Natural killer cell (primary cell): ENCODE measurements around the gene PRSS33. TPM values are rescaled to one million over a fixed set of nuclear protein-coding genes. Genes with fewer than 3 reads are reported as not detected.

ENCODE experiments used
- ATAC-seq, 3 donors: fragments of 150-1000 bp in 2 of 3; fragments of 200-7000 bp in 1 of 3; cut with Tn5 transposase; 1 replicate in 1 of 3; 2 replicates in 2 of 3; pipeline ENCODE4 v1.10.0; 2021; ENCODE audit warnings: mild to moderate bottlenecking in 2 of 3, moderate library complexity in 2 of 3
- DNase-seq, 2 donors: peaks; one replicate each; pipeline versions ENCODE4 v3.0.0 to v3.0.0-alpha.2; 2013 to 2021; ENCODE audit warnings: mixed read lengths in 1 of 2
- H3K27ac ChIP-seq: one replicate; pipeline ENCODE4 v1.5.1; 2013; ENCODE audit warnings: mild to moderate bottlenecking, low read length
- H3K27me3 ChIP-seq: one replicate; pipeline ENCODE4 v1.6.1; 2013; ENCODE audit warnings: low read length; ENCODE audit not compliant: control insufficient read depth, insufficient read depth
- H3K36me3 ChIP-seq: one replicate; pipeline ENCODE4 v1.6.1; 2013; ENCODE audit warnings: low read length; ENCODE audit not compliant: control insufficient read depth, insufficient read depth
- H3K4me1 ChIP-seq: one replicate; pipeline ENCODE4 v1.6.1; 2013; ENCODE audit warnings: low read length; ENCODE audit not compliant: control insufficient read depth, insufficient read depth
- H3K4me3 ChIP-seq: one replicate; pipeline ENCODE4 v1.5.1; 2013; ENCODE audit warnings: low read length
- H3K9me3 ChIP-seq: one replicate; pipeline ENCODE4 v1.6.1; 2013; ENCODE audit warnings: low read length; ENCODE audit not compliant: control insufficient read depth, insufficient read depth
- H3K27ac Mint-ChIP-seq, 2 donors: one replicate each; pipeline ENCODE4 v1.8.0; 2022; ENCODE audit warnings: mild to moderate bottlenecking in 2 of 2, mixed read lengths in 2 of 2, moderate library complexity in 1 of 2
- H3K27me3 Mint-ChIP-seq, 2 donors: one replicate each; pipeline ENCODE4 v1.8.0; 2022; ENCODE audit warnings: low read depth in 2 of 2, mixed read lengths in 2 of 2
- H3K36me3 Mint-ChIP-seq: one replicate; pipeline ENCODE4 v1.8.0; 2022; ENCODE audit warnings: mixed read lengths
- H3K4me1 Mint-ChIP-seq, 2 donors: one replicate each; pipeline ENCODE4 v1.8.0; 2022; ENCODE audit warnings: mixed read lengths in 2 of 2
- H3K4me3 Mint-ChIP-seq: one replicate; pipeline ENCODE4 v1.8.0; 2022; ENCODE audit warnings: mild to moderate bottlenecking, moderate library complexity, mixed read lengths
- H3K9me3 Mint-ChIP-seq, 2 donors: one replicate each; pipeline ENCODE4 v1.8.0; 2022; ENCODE audit warnings: mixed read lengths in 2 of 2
- CTCF ChIP-seq: fragments of 200-600 bp; IDR thresholded peaks from one replicate; pipeline ENCODE4 v1.8.0; 2022; ENCODE audit warnings: antibody characterized with exemption
- WGBS: methylation state at CpG from one replicate; pipeline ENCODE4 v1.1.7; 2013; ENCODE audit warnings: missing lambda C conversion rate; ENCODE audit not compliant: insufficient coverage; 5-methylcytosine and 5-hydroxymethylcytosine counted together
- intact Hi-C: fragments of 100-400 bp; cut with micrococcal nuclease; formaldehyde crosslinking; loops from one replicate; pipeline ENCODE4 v1.14.2; 2022
- total RNA-seq, 4 donors: library from RNA; stranded (reverse); fragments of 120-200 nt in 1 of 4; gene quantifications; one replicate each; pipeline versions ENCODE4 v1.2.3 to v1.2.4, GENCODE V29; 2013 to 2022

PRSS33 gene
- total RNA-seq, 3 donors from 2014 or later (not counting 1 experiment from before 2014, with no cell fraction given): 0.20 to 0.63 (median 0.54) TPM

DNA sequence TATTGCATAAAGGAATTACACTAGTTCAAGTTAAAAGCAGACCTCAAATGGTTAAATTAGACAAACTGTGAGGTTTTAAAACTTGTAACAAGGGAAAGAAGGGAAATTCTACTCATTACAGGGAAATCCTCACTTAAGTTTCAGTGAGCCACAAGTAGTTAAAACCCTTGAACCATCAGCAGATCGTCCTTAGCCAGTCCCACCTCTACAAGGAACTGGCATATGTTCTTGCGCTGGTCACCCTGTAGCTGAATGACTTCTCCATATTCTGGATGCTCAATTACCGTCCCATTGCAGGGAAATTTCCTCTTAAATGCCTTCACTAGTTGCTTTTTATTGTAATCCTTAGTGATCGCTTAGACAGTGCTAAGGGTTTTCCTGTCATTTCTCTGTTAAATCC lies 35.1 kb upstream of the PRSS33 start:
- no peaks in the 10 kb centered on the region for H3K27me3 Mint-ChIP-seq
- no peak for TF ChIP-seq CTCF
- no peaks in the 10 kb centered on the region for H3K4me1 Mint-ChIP-seq
- intact Hi-C loops: no loop called here
- H3K36me3 ChIP-seq: no peaks in the 10 kb centered on the region
- no peak overlapping the region for H3K4me3 Mint-ChIP-seq
- no peak overlapping the region for H3K27ac ChIP-seq
- no peak overlapping the region for H3K4me3 ChIP-seq
- 88% methylated on average over 4 of the region's 4 CpGs for WGBS
- no peaks in the 10 kb centered on the region for H3K9me3 ChIP-seq
- H3K4me1 ChIP-seq: no peaks in the 10 kb centered on the region
- ATAC-seq (no peak), DNase-seq (no peak)
- H3K27me3 ChIP-seq: no peaks in the 10 kb centered on the region
- no peaks in the 10 kb centered on the region for H3K36me3 Mint-ChIP-seq
- H3K27ac Mint-ChIP-seq: no peak overlapping the region
- no peaks in the 10 kb centered on the region for H3K9me3 Mint-ChIP-seq

GRCh38 chr16:2822158-2822495 lies 34.8 kb upstream of the PRSS33 start:
- H3K36me3 Mint-ChIP-seq: no peaks in the 10 kb centered on the region
- H3K4me3 ChIP-seq: no peak overlapping the region
- H3K27me3 ChIP-seq: no peaks in the 10 kb centered on the region
- H3K9me3 Mint-ChIP-seq: no peaks in the 10 kb centered on the region
- DNase-seq (no peak), ATAC-seq (no peak)
- no peaks in the 10 kb centered on the region for H3K36me3 ChIP-seq
- H3K9me3 ChIP-seq: no peaks in the 10 kb centered on the region
- H3K4me1 ChIP-seq: no peaks in the 10 kb centered on the region
- H3K4me1 Mint-ChIP-seq: no peaks in the 10 kb centered on the region
- intact Hi-C loops: no loop called here
- no peak overlapping the region for H3K27ac Mint-ChIP-seq
- H3K27me3 Mint-ChIP-seq: no peaks in the 10 kb centered on the region
- WGBS: 72% methylated on average over 7 of the region's 8 CpGs
- H3K27ac ChIP-seq: no peak overlapping the region
- no peak for TF ChIP-seq CTCF
- no peak overlapping the region for H3K4me3 Mint-ChIP-seq

GRCh38 chr16:2821487-2822157 lies 34.3 kb upstream of the PRSS33 start:
- intact Hi-C loops: no loop called here
- ATAC-seq (no peak), DNase-seq (no peak)
- WGBS: 88% methylated on average over 8 of the region's 9 CpGs
- Mint-ChIP-seq H3K27me3 (no peaks in the 10 kb centered on the region), H3K9me3 (no peaks in the 10 kb centered on the region), H3K4me3 (no peak overlapping the region), H3K4me1 (no peaks in the 10 kb centered on the region), H3K27ac (no peak overlapping the region), H3K36me3 (no peaks in the 10 kb centered on the region)
- H3K4me3 ChIP-seq: no peak overlapping the region
- TF ChIP-seq CTCF: no peak
- no peaks in the 10 kb centered on the region for H3K9me3 ChIP-seq
- no peaks in the 10 kb centered on the region for H3K27me3 ChIP-seq
- H3K36me3 ChIP-seq: no peaks in the 10 kb centered on the region
- peaks cover 3% of the 10 kb centered on the region for H3K4me1 ChIP-seq
- H3K27ac ChIP-seq: no peak overlapping the region

DNA sequence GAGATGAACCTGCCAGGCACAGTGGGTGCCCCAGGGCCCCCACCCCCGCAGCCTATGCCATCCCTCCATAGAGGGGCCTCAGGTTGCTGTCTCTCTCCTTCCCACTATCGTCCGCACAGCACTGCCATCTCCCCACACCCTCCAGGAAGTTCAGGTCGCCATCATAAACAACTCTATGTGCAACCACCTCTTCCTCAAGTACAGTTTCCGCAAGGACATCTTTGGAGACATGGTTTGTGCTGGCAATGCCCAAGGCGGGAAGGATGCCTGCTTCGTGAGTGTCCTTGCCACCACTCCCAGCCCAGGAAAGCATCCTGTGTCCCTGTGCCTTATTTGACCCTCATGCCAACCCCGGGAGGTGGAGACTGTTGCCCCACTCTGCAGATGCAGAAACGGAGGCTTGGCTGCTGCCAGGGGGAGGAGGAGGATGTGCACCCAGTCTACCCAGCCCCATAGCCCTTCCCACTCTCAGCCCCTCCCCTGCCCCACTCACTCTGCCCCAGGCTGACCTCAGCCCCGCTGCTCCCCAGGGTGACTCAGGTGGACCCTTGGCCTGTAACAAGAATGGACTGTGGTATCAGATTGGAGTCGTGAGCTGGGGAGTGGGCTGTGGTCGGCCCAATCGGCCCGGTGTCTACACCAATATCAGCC lies 33.6 kb upstream of the PRSS33 start:
- intact Hi-C loops: no loop called here
- H3K9me3 Mint-ChIP-seq: no peaks in the 10 kb centered on the region
- H3K27me3 Mint-ChIP-seq: no peaks in the 10 kb centered on the region
- H3K27ac ChIP-seq: no peak overlapping the region
- no peaks in the 10 kb centered on the region for H3K9me3 ChIP-seq
- DNase-seq (no peak), ATAC-seq (no peak)
- H3K4me1 ChIP-seq: peaks cover 3% of the 10 kb centered on the region
- H3K4me3 ChIP-seq: no peak overlapping the region
- 85% methylated on average over 14 of the region's 14 CpGs for WGBS
- no peak overlapping the region for H3K4me3 Mint-ChIP-seq
- no peak overlapping the region for H3K27ac Mint-ChIP-seq
- TF ChIP-seq CTCF: no peak
- no peaks in the 10 kb centered on the region for H3K27me3 ChIP-seq
- no peaks in the 10 kb centered on the region for H3K36me3 Mint-ChIP-seq
- H3K36me3 ChIP-seq: no peaks in the 10 kb centered on the region
- no peaks in the 10 kb centered on the region for H3K4me1 Mint-ChIP-seq
